Stomach (tissue), 9 donors: ENCODE data around the gene OSTF1. TPM values are rescaled to one million over a fixed set of nuclear protein-coding genes. Genes with fewer than 3 reads are reported as not detected.
A peak's percentile ranks its signal among the peaks of the same experiment; 100 is the strongest.

Source experiments
- DNase-seq, 2 donors: peaks; one replicate each; pipeline versions ENCODE4 v3.0.0 to v3.0.0-alpha.2; 2013 to 2019
- H3K27ac ChIP-seq, 5 donors: fragments of 200-600 bp in 4 of 5; sonication (generic) in 4 of 5; one replicate each; pipeline ENCODE4 v1.5.1; 2013 to 2019; ENCODE audit warnings: mild to moderate bottlenecking in 1 of 5, moderate library complexity in 1 of 5
- H3K27me3 ChIP-seq, 3 donors: fragments of 200-600 bp; sonication (generic); one replicate each; pipeline ENCODE4 v1.5.1; 2017 to 2019; ENCODE audit warnings: mixed run types in 1 of 3
- H3K36me3 ChIP-seq, 4 donors: fragments of 200-600 bp; sonication (generic); 1 replicate in 3 of 4; 2 replicates in 1 of 4; pipeline ENCODE4 v1.5.1; 2016 to 2019
- H3K4me1 ChIP-seq, 4 donors: fragments of 200-600 bp; sonication (generic); one replicate each; pipeline ENCODE4 v1.5.1; 2016 to 2019
- H3K4me3 ChIP-seq, 4 donors: fragments of 200-600 bp; sonication (generic) in 3 of 4; one replicate each; pipeline ENCODE4 v1.5.1; 2016 to 2019; ENCODE audit warnings: mild to moderate bottlenecking in 1 of 4
- H3K9me3 ChIP-seq, 4 donors: fragments of 200-600 bp; sonication (generic); one replicate each; pipeline ENCODE4 v1.5.1; 2016 to 2019
- CTCF ChIP-seq, 7 experiments: fragments of 450-650 bp in 4 of 7; fragments of 200-600 bp in 3 of 7; sonication (generic) in 3 of 7; IDR thresholded peaks; one replicate each; pipeline ENCODE4 v1.5.1; 2016 to 2019; ENCODE audit warnings: antibody characterized with exemption in 7 of 7, control low read depth in 2 of 7, mild to moderate bottlenecking in 1 of 7
- EP300 ChIP-seq: sonication (generic); formaldehyde crosslinking; IDR thresholded peaks from one replicate; pipeline ENCODE4 v1.6.1; 2017; ENCODE audit warnings: antibody characterized with exemption
- POLR2A ChIP-seq, 4 donors: fragments of 450-650 bp; IDR thresholded peaks; one replicate each; pipeline ENCODE4 v1.6.1; 2016; ENCODE audit warnings: antibody characterized with exemption in 4 of 4, control low read depth in 2 of 4, mild to moderate bottlenecking in 1 of 4, moderate library complexity in 1 of 4
- POLR2AphosphoS5 ChIP-seq, 3 donors: sonication (generic); formaldehyde crosslinking; IDR thresholded peaks; one replicate each; pipeline ENCODE4 v1.6.1; 2016; ENCODE audit warnings: antibody characterized with exemption in 3 of 3
- WGBS, 5 donors: extraction: QIAGEN DNeasy Blood & Tissue Kit in 3 of 5; methylation state at CpG; one replicate each; pipeline versions ENCODE4 v1.1.5 to v1.1.7; 2013 to 2018; 5-methylcytosine and 5-hydroxymethylcytosine counted together
- intact Hi-C: fragments of 100-400 bp; cut with DNase I; formaldehyde crosslinking; loops from one replicate; pipeline ENCODE4 v1.15.1; 2023; ENCODE audit warnings: low total_unique reads
- polyA plus RNA-seq, 3 donors: library from polyadenylated mRNA; stranded (reverse); fragments of 200-250 nt; gene quantifications; one replicate each; pipeline ENCODE4 v1.2.3, GENCODE V29; 2013
- small RNA-seq, 4 donors: library from RNA; depleted of rRNA; stranded (forward); fragments of <200 nt; gene quantifications; one replicate each; pipeline ENCODE3, GENCODE V24; 2016
- total RNA-seq, 5 donors: library from RNA; depleted of rRNA; stranded (reverse); fragments of >200 nt; gene quantifications; one replicate each; pipeline versions ENCODE4 v1.1.0 to v1.2.3, GENCODE V29; 2014 to 2016
- donor health status: healthy with polysubstance abuse.
- donor health status: Bipolar disorder and iron deficiency.
- donor health status: healthy.

The OSTF1 gene
- total and polyA plus RNA-seq, 8 donors = 2.2 to 79.4 (median 43.5) TPM; not detected in 1

GRCh38 chr9:75185585-75186170, 97.4 kb downstream of the OSTF1 start:
- Histone ChIP-seq H3K4me3 (no peak overlapping the region), H3K27ac (no peak overlapping the region), H3K36me3 (peaks cover 0 to 11% (median 8%) of the 10 kb centered on the region in 4 donors), H3K9me3 (no peaks in the 10 kb centered on the region), H3K27me3 (no peaks in the 10 kb centered on the region), H3K4me1 (no peaks in the 10 kb centered on the region)
- intact Hi-C loops = no loop called here
- DNase-seq = peak; percentile 51
- TF ChIP-seq POLR2A (IDR thresholded peaks at IDR 0.05) (no peak), CTCF (IDR thresholded peaks at IDR 0.05) (peak in 5 of 7 experiments; percentile 14 to 57 (median 27)), POLR2AphosphoS5 (IDR thresholded peaks at IDR 0.05) (no peak), EP300 (no peak)
- 26 to 41% (median 27%) methylated on average over 4 of the region's 4 CpGs for WGBS, 5 donors

GRCh38 chr9:75186767-75187380, 98.6 kb downstream of the OSTF1 start:
- Histone ChIP-seq H3K4me1 (no peaks in the 10 kb centered on the region), H3K36me3 (peaks cover 0 to 11% (median 8%) of the 10 kb centered on the region in 4 donors), H3K9me3 (no peaks in the 10 kb centered on the region), H3K27ac (no peak overlapping the region), H3K27me3 (no peaks in the 10 kb centered on the region), H3K4me3 (no peak overlapping the region)
- WGBS, 5 donors = 27 to 34% (median 30%) methylated on average over 4 of the region's 4 CpGs
- intact Hi-C loops = no loop called here
- TF ChIP-seq POLR2AphosphoS5 (IDR thresholded peaks at IDR 0.05) = no peak
- peak in 5 of 7 experiments; percentile 44 to 94 (median 71) for TF ChIP-seq CTCF (IDR thresholded peaks at IDR 0.05)
- no peak for TF ChIP-seq EP300
- TF ChIP-seq POLR2A (IDR thresholded peaks at IDR 0.05) = no peak
- peak in 1 of 2 donors; percentile 32 for DNase-seq

- Histone ChIP-seq H3K9me3 (no peaks in the 10 kb centered on the region), H3K4me3 (no peak overlapping the region), H3K27ac (no peak overlapping the region), H3K36me3 (peaks cover 0 to 4% (median 2%) of the 10 kb centered on the region in 4 donors), H3K27me3 (no peaks in the 10 kb centered on the region), H3K4me1 (no peaks in the 10 kb centered on the region)
- DNase-seq = no peak
- intact Hi-C loops = no loop called here
- TF ChIP-seq POLR2AphosphoS5 (IDR thresholded peaks at IDR 0.05) (no peak), CTCF (IDR thresholded peaks at IDR 0.05) (no peak), EP300 (no peak)
- 82 to 95% (median 87%) methylated on average over 2 of the region's 2 CpGs for WGBS, 5 donors
Observed at GRCh38 chr9:75188756-75189155, 100.4 kb downstream of the OSTF1 start.

GRCh38 chr9:75190762-75191161, 102.4 kb downstream of the OSTF1 start:
- Histone ChIP-seq H3K27ac (no peak overlapping the region), H3K4me1 (no peaks in the 10 kb centered on the region), H3K4me3 (no peak overlapping the region), H3K36me3 (no peaks in the 10 kb centered on the region), H3K27me3 (no peaks in the 10 kb centered on the region), H3K9me3 (no peaks in the 10 kb centered on the region)
- WGBS, 5 donors = 80 to 89% (median 82%) methylated on average over 2 of the region's 2 CpGs
- intact Hi-C loops = loop anchor here (10.0 kb wide), 1 partner anchor 54 kb away; no protein-coding TSS in a partner anchor
- TF ChIP-seq CTCF (IDR thresholded peaks at IDR 0.05) (no peak), POLR2A (IDR thresholded peaks at IDR 0.05) (no peak), POLR2AphosphoS5 (IDR thresholded peaks at IDR 0.05) (no peak), EP300 (no peak)
- DNase-seq = no peak

Small RNAs within 50 kb of the gene (small RNA-seq; reads per million reads assigned to genes)
- 0 reads per million in 4 donors for gene RF00019

Other genes with a start within 250 kb of the OSTF1 start
- gene TRPM6, start 200.6 kb upstream of the OSTF1 start, total RNA-seq = 10 to 100 TPM in 2 of 5 donors, 1 to 10 TPM in 2, not detected in 1; 1.1 to 18.8 (median 7.9) TPM
- gene TRPM6, start 200.6 kb upstream of the OSTF1 start, polyA plus RNA-seq = under 1 TPM in 2 of 3 donors, not detected in 1; under 0.01 to 0.28 TPM
- gene C9orf40, start 135.6 kb upstream of the OSTF1 start, total RNA-seq = 1 to 10 TPM in 2 of 5 donors, not detected in 3; 2.0 to 3.3 TPM
- 1 to 10 TPM; 1.4 to 3.3 (median 2.2) TPM for gene C9orf40, start 135.6 kb upstream of the OSTF1 start, polyA plus RNA-seq
- 10 to 100 TPM in 3 of 5 donors, 1 to 10 TPM in 2; 1.8 to 29.4 (median 11.4) TPM for gene CARNMT1, start 60.2 kb upstream of the OSTF1 start, total RNA-seq
- gene CARNMT1, start 60.2 kb upstream of the OSTF1 start, polyA plus RNA-seq = 1 to 10 TPM; 4.6 to 6.9 (median 6.0) TPM
- 10 to 100 TPM in 4 of 5 donors, 1 to 10 TPM in 1; 1.2 to 22.2 (median 12.3) TPM for gene NMRK1, start 359 bp upstream of the OSTF1 start, total RNA-seq
- gene NMRK1, start 359 bp upstream of the OSTF1 start, polyA plus RNA-seq = 10 to 100 TPM; 44.8 to 73.3 (median 53.0) TPM